GM19099 (cell line): Measurements from ENCODE around the gene NFKBIB.
A peak's percentile ranks its signal among the peaks of the same experiment; 100 is the strongest.

Experiments
- POLR2A ChIP-seq: IDR thresholded peaks from 3 replicates; pipeline ENCODE4 v1.6.1; 2011; ENCODE audit warnings: low read depth; ENCODE audit not compliant: insufficient read length; ENCODE audit errors: extremely low read depth

NFKBIB gene

GRCh38 chr19:38869836-38870607 lies 29.7 kb upstream of the NFKBIB start:
- TF ChIP-seq POLR2A: peak; percentile 33

- no peak for TF ChIP-seq POLR2A
Observed at GRCh38 chr19:38870612-38871011, 29.2 kb upstream of the NFKBIB start.

GRCh38 chr19:38875656-38876395 lies 23.9 kb upstream of the NFKBIB start:
- no peak for TF ChIP-seq POLR2A

GRCh38 chr19:38877781-38878574 lies 21.8 kb upstream of the NFKBIB start, which contains the start of gene RINL:
Gene RINL, minus strand, starts transcription at chr19:38878275. Its CDS starts 1,533 bp downstream, at chr19:38876742.
- peak; percentile 82 for TF ChIP-seq POLR2A

GRCh38 chr19:38878575-38879399 lies 21.0 kb upstream of the NFKBIB start:
- TF ChIP-seq POLR2A: no peak

GRCh38 chr19:38879400-38879751 lies 20.4 kb upstream of the NFKBIB start:
- TF ChIP-seq POLR2A: no peak

- no peak for TF ChIP-seq POLR2A
Observed at GRCh38 chr19:38880076-38880881, 19.5 kb upstream of the NFKBIB start.

- TF ChIP-seq POLR2A: no peak
Observed at GRCh38 chr19:38880882-38881609, 18.7 kb upstream of the NFKBIB start.

GRCh38 chr19:38883286-38883685 lies 16.5 kb upstream of the NFKBIB start:
- TF ChIP-seq POLR2A: no peak

GRCh38 chr19:38888876-38889275 lies 10.9 kb upstream of the NFKBIB start:
- TF ChIP-seq POLR2A: no peak

GRCh38 chr19:38889803-38890202 lies 10.0 kb upstream of the NFKBIB start:
- TF ChIP-seq POLR2A: no peak

GRCh38 chr19:38890686-38891085 lies 9.1 kb upstream of the NFKBIB start:
- no peak for TF ChIP-seq POLR2A

GRCh38 chr19:38891771-38892170 lies 8.0 kb upstream of the NFKBIB start:
- TF ChIP-seq POLR2A: no peak
